K562 (cell line): ENCODE results near the gene TTC28. TPM values are rescaled to one million over a fixed set of nuclear protein-coding genes. Genes with fewer than 3 reads are reported as not detected.

Experiments used
- ATAC-seq: fragments of 200-7000 bp; cut with Tn5 transposase; 3 replicates; pipeline ENCODE4 v1.9.1; 2020; ENCODE audit warnings: moderate library complexity
- BruUV-seq: library from RNA; stranded (reverse); fragments of 400-500 nt; replicated peaks from 2 replicates; lab custom pipeline; 2021; lab: Mats Ljungman, UMichigan
- CTCF ChIA-PET: fragments of 300-600 bp; formaldehyde crosslinking; extraction: SDS; loops from one replicate; lab custom pipeline; 2021; ENCODE audit warnings: low intra/inter-chr PET ratio; lab: Yijun Ruan, JAX
- POLR2A ChIA-PET: fragments of 300-600, 350-650 bp; sonication (Branson Sonifier 250); formaldehyde crosslinking; extraction: SDS; loops from one replicate; lab custom pipeline; 2021; ENCODE audit warnings: antibody characterized with exemption, inconsistent platforms; lab: Yijun Ruan, JAX
- DNase-seq, 4 experiments: peaks; one replicate each; pipeline versions ENCODE4 v3.0.0 to v3.0.0-alpha.2; 2011 to 2018; ENCODE audit warnings: low spot score in 3 of 4, mixed read lengths in 3 of 4; ENCODE audit errors: extremely low read depth in 1 of 4
- FAIRE-seq: peaks from 2 replicates; lab custom pipeline; 2011; peaks lifted over from hg19 to GRCh38; lab: Jason Lieb, UNC
- H2AFZ ChIP-seq: 2 replicates; pipeline ENCODE4 v1.6.0; 2011; ENCODE audit warnings: low read depth, low read length, control low read depth, inconsistent platforms
- H3K27ac ChIP-seq: fragments of 200-600 bp; 3 replicates; pipeline ENCODE4 v1.8.0; 2011; ENCODE audit warnings: low read depth, mild to moderate bottlenecking, control low read depth, inconsistent platforms, low read length, moderate library complexity, mixed read lengths; ENCODE audit errors: extremely low read depth
- H3K27me3 ChIP-seq, 2 experiments: fragments of 300-600 bp in 1 of 2; 2 replicates in 1 of 2; 3 replicates in 1 of 2; pipeline versions ENCODE4 v1.6.0 to v1.8.0; 2011; ENCODE audit warnings: inconsistent platforms in 2 of 2, low read length in 2 of 2, mild to moderate bottlenecking in 1 of 2, mixed read lengths in 1 of 2, moderate library complexity in 1 of 2; ENCODE audit not compliant: control insufficient read depth in 2 of 2, insufficient read depth in 2 of 2
- H3K36me3 ChIP-seq: fragments of 300-600 bp; 3 replicates; pipeline ENCODE4 v1.8.0; 2011; ENCODE audit warnings: mild to moderate bottlenecking, low read length, inconsistent platforms; ENCODE audit not compliant: control insufficient read depth, insufficient read depth
- H3K4me1 ChIP-seq, 2 experiments: fragments of 200-600 bp in 1 of 2; replicated peaks in 1 of 2; 2 replicates in 1 of 2; 3 replicates in 1 of 2; pipeline versions ENCODE4 v1.5.1 to v1.8.0; 2011; ENCODE audit warnings: inconsistent platforms in 2 of 2, low read length in 2 of 2, mild to moderate bottlenecking in 1 of 2, mixed read lengths in 1 of 2, moderate library complexity in 1 of 2; ENCODE audit not compliant: control insufficient read depth in 2 of 2, insufficient read depth in 2 of 2
- H3K4me2 ChIP-seq: 2 replicates; pipeline ENCODE4 v1.6.1; 2011; ENCODE audit warnings: low read length, control low read depth, inconsistent platforms, mixed read lengths; ENCODE audit not compliant: insufficient read depth
- H3K4me3 ChIP-seq: fragments of 200-600 bp; sonication (generic), shearing (Covaris generic); 2 replicates; pipeline ENCODE4 v1.5.1; 2016; ENCODE audit warnings: control low read depth, inconsistent platforms
- H3K79me2 ChIP-seq: fragments of 200-600 bp; 3 replicates; pipeline ENCODE4 v1.8.0; 2011; ENCODE audit warnings: low read length, inconsistent platforms; ENCODE audit not compliant: control insufficient read depth, insufficient read depth
- H3K9ac ChIP-seq, 2 experiments: 2 replicates each; pipeline versions ENCODE4 v1.6.0 to v1.6.1; 2011; ENCODE audit warnings: low read depth in 2 of 2, low read length in 2 of 2, control low read depth in 1 of 2, inconsistent platforms in 1 of 2, mild to moderate bottlenecking in 1 of 2, mixed read lengths in 1 of 2; ENCODE audit not compliant: insufficient read depth in 1 of 2
- H3K9me1 ChIP-seq: one replicate; pipeline ENCODE4 v1.6.0; 2011; ENCODE audit warnings: inconsistent platforms, mild to moderate bottlenecking, low read length, moderate library complexity; ENCODE audit not compliant: control insufficient read depth, insufficient read depth
- H3K9me3 ChIP-seq: replicated peaks from 2 replicates; pipeline ENCODE4 v1.5.1; 2011; ENCODE audit warnings: low read depth, low read length, inconsistent platforms; ENCODE audit not compliant: control insufficient read depth, insufficient read depth
- H4K20me1 ChIP-seq: replicated peaks from 2 replicates; pipeline ENCODE4 v1.6.1; 2011; ENCODE audit warnings: low read length, inconsistent platforms, mixed read lengths; ENCODE audit not compliant: control insufficient read depth, insufficient read depth
- C11orf30 ChIP-seq: fragments of 450-650 bp; IDR thresholded peaks from 2 replicates; pipeline ENCODE4 v1.6.1; 2016; ENCODE audit warnings: low read depth, mild to moderate bottlenecking
- GATAD2A ChIP-seq: fragments of 450-650 bp; IDR thresholded peaks from 2 replicates; pipeline ENCODE4 v1.6.1; 2017
- KAT7 ChIP-seq: sonication (generic); formaldehyde crosslinking; IDR thresholded peaks from 2 replicates; pipeline ENCODE4 v1.8.0; 2022; ENCODE audit warnings: missing genetic modification reagents, mild to moderate bottlenecking, borderline replicate concordance
- KAT8 ChIP-seq: fragments of 450-650 bp; IDR thresholded peaks from 2 replicates; pipeline ENCODE4 v1.6.1; 2016; ENCODE audit warnings: low read depth, mild to moderate bottlenecking
- MYC ChIP-seq, 2 experiments: fragments of 250-450 bp in 1 of 2; sonication (Bioruptor Pico) in 1 of 2; IDR thresholded peaks; 2 replicates each; pipeline versions ENCODE4 v1.5.1 to v1.6.1; 2012 to 2021; ENCODE audit warnings: low read depth in 2 of 2, borderline replicate concordance in 1 of 2, improper control_type of control experiment in 1 of 2, low read length in 1 of 2, mild to moderate bottlenecking in 1 of 2, moderate library complexity in 1 of 2
- SRSF9 ChIP-seq: fragments of 200-400 bp; formaldehyde crosslinking; IDR thresholded peaks from 2 replicates; pipeline ENCODE4 v1.6.1; 2017; ENCODE audit warnings: low read depth, low read length, borderline replicate concordance
- ZNF407 ChIP-seq: fragments of 450-650 bp; IDR thresholded peaks from 2 replicates; pipeline ENCODE4 v1.6.1; 2016; ENCODE audit warnings: low read depth
- ZNF57 ChIP-seq: fragments of 450-650 bp; formaldehyde crosslinking; IDR thresholded peaks from 2 replicates; pipeline ENCODE4 v1.4.0; 2020; ENCODE audit warnings: mild to moderate bottlenecking, moderate library complexity
- WGBS: fragments of 100-300 bp; shearing (Covaris generic); methylation state at CpG from one replicate; pipeline ENCODE4 v1.1.6; 2016; ENCODE audit warnings: low coverage, mixed read lengths; ENCODE audit not compliant: insufficient coverage; ENCODE audit errors: missing lambda C conversion rate; 5-methylcytosine and 5-hydroxymethylcytosine counted together
- in situ Hi-C: fragments of 300-500 bp; cut with MboI; formaldehyde crosslinking; loops from 4 replicates; pipeline ENCODE4 v1.15.0; 2018; ENCODE audit warnings: inconsistent platforms, mixed read lengths
- intact Hi-C: fragments of 100-400 bp; cut with micrococcal nuclease; formaldehyde crosslinking; loops from 2 replicates; pipeline ENCODE4 v1.14.2; 2022
- polyA plus RNA-seq, 8 experiments: library from polyadenylated mRNA; depleted of rRNA in 4 of 8; stranded (reverse) in 5 of 8; unstranded in 3 of 8; fragments of >200 nt; fragmentation: Nextera tagmentation in 2 of 8; fragmentation: Illumina TruSeq in 1 of 8; extraction: Ambion mirVana in 2 of 8; extraction: Trizol in 1 of 8; gene quantifications; 2 replicates each; pipeline versions ENCODE4 v1.2.1 to v1.2.3, GENCODE V29; 2011 to 2014; ENCODE audit warnings: inconsistent platforms in 1 of 8, missing spikeins in 1 of 8
- total RNA-seq, 7 experiments: library from RNA; depleted of rRNA in 6 of 7; stranded (reverse); fragments of >200 nt in 6 of 7; fragmentation: Illumina TruSeq in 2 of 7; extraction: Trizol in 2 of 7; gene quantifications; 2 replicates each; pipeline versions ENCODE4 v1.2.1 to v1.2.3, GENCODE V29; 2011 to 2021; ENCODE audit warnings: low replicate concordance in 1 of 7
- TF ChIP-seq, protein P1 (sequence below): IDR thresholded peaks from 3 replicates; pipeline ENCODE4 v1.6.1; 2011; ENCODE audit warnings: borderline replicate concordance, mild to moderate bottlenecking, moderate library complexity; ENCODE audit not compliant: insufficient read length; ENCODE audit errors: extremely low read depth

TTC28 gene
- total and polyA plus RNA-seq, 9 of the 15 experiments (the other 6 are each of a cell fraction or from before 2014, with no cell fraction given) = 0.22 to 10.7 (median 3.1) TPM

DNA sequence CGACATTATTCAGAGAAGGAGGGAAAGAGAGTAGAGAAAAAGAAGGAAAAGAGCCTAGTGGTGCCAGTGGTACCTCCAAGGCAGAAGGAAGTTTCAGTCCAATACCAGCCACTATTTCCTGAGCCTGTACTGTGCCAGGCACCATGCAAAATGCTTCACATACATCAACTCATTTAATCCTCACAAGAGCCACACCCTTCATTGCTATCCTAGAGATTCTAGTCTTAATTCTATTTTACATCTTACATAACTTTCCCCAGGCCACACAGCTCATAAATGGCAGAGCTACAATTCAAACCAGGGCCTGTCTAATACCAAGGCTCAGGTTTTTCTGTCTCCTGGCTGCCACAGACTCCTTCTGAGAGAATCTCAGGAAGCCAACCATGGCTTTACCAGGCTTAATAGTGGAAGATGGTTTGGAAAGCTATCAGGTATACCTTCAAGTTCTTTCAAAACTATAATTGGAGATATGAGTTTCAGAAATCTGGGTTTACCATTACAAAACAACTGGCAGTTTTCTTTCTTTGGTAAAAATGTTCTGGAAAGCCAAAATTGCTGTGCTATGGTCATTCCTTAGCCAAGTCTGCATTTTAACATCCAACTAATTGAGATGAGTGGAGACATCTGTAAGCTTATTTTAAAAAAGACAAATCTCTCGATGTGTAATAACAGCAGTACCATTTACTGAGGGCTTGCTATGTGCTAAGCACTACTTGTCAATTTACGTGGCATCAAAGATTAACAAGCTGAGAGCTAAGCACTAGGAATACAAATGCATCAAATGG is 535.5 kb downstream of the TTC28 start:
- DNase-seq (no peak), ATAC-seq (no peak), FAIRE-seq (no peak)
- Histone ChIP-seq H3K27me3 (no peaks in the 10 kb centered on the region), H3K9me1 (no peaks in the 10 kb centered on the region), H3K36me3 (no peaks in the 10 kb centered on the region), H3K4me2 (no peak overlapping the region), H3K79me2 (no peaks in the 10 kb centered on the region), H3K4me3 (no peak overlapping the region), H3K27ac (no peak overlapping the region), H3K4me1 (no peaks in the 10 kb centered on the region; a peak in 1 of 5 replicates), H3K9ac (no peak overlapping the region), H3K9me3 (no peaks in the 10 kb centered on the region), H2AFZ (no peak overlapping the region), H4K20me1 (no peaks in the 10 kb centered on the region)
- in situ Hi-C loops = no loop called here
- ChIA-PET POLR2A (interaction anchor here (0.6 to 1.0 kb wide), 2 partner anchors 9 to 1390 kb away, joined by 3 read pairs; no protein-coding TSS in a partner anchor), CTCF (no interaction called here)
- no TSS peak for BruUV-seq
- TF ChIP-seq KAT8 = no peak
- TF ChIP-seq ZNF57 = no peak
- no peak for TF ChIP-seq ZNF407
- no peak for TF ChIP-seq SRSF9
- TF ChIP-seq, protein P1, sequence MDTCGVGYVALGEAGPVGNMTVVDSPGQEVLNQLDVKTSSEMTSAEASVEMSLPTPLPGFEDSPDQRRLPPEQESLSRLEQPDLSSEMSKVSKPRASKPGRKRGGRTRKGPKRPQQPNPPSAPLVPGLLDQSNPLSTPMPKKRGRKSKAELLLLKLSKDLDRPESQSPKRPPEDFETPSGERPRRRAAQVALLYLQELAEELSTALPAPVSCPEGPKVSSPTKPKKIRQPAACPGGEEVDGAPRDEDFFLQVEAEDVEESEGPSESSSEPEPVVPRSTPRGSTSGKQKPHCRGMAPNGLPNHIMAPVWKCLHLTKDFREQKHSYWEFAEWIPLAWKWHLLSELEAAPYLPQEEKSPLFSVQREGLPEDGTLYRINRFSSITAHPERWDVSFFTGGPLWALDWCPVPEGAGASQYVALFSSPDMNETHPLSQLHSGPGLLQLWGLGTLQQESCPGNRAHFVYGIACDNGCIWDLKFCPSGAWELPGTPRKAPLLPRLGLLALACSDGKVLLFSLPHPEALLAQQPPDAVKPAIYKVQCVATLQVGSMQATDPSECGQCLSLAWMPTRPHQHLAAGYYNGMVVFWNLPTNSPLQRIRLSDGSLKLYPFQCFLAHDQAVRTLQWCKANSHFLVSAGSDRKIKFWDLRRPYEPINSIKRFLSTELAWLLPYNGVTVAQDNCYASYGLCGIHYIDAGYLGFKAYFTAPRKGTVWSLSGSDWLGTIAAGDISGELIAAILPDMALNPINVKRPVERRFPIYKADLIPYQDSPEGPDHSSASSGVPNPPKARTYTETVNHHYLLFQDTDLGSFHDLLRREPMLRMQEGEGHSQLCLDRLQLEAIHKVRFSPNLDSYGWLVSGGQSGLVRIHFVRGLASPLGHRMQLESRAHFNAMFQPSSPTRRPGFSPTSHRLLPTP = no peak
- no peak for TF ChIP-seq GATAD2A
- no peak for TF ChIP-seq C11orf30
- TF ChIP-seq KAT7 = no peak
- no peak for TF ChIP-seq MYC (IDR thresholded peaks at IDR 0.05; ENCODE audit: low read depth, low read length)
- TF ChIP-seq MYC (CRISPR knock-in tag; IDR thresholded peaks at IDR 0.05; ENCODE audit: borderline replicate concordance, low read depth) = no peak
- intact Hi-C loops = no loop called here
- WGBS = 13% methylated on average over 3 of the region's 3 CpGs
